Measurements from ENCODE around the gene CHMP1A. TPM values are rescaled to one million over a fixed set of nuclear protein-coding genes. Genes with fewer than 3 reads are reported as not detected.
"Not testable (repeated sequence)": the region's sequence is repeated elsewhere in the genome, so short reads cannot be mapped to it uniquely, and the experiment has no call there.

Gene CHMP1A
- total and polyA plus RNA-seq, 7 experiments from 2014 or later: 54.7 to 99.0 (median 65.8) TPM

DNA sequence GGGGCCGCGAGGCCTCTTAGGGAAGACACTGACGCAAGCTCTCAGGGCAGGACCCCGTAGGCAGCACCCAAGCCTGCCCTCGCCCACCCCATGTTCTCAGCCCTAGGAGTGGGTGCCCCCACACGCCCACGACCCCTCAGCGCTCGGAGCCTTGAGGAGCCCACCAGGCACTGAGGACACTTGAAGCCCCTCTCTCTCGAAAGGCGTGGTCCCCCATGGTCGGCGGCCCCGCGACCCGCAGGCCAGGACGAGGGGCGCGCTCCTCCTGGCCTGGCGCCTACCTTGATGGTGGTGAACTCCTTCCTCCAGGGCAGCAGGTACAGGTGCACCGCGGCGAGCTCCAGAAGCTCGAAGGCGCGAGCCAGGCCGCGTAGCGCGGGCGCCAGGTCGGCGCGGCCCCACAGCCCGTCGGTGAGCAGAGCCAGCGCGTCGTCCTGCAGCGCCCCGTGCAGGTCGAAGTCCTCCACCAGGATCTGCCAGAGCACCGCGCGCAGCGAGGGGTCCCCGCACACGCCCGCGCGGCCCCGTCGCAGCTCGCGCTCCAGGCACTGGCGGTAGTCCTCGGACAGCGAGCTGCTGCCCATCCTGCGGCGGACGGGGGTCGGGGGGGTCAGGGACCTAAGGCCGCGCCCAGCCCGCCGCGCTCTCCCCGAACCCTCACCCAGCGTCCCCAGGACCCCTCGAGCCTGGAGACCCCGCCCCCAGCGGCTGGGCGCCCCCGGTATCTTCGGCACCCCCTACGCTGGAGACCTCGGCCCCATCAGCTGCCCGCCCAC, 43.3 kb upstream of the CHMP1A start:
- H3K27ac Mint-ChIP-seq: peak overlapping the region in 8 of 9 donors; percentile 46 to 89 (median 85)
- DNase-seq (peak; percentile 46 to 60 (median 58)), ATAC-seq (peak; percentile 17)
- intact Hi-C loops (cut with micrococcal nuclease): loop anchor here (1.0 to 10.0 kb wide), 17 partner anchors 15 to 899 kb away; partner anchors contain the start of genes CDK10 (in 2 of the 2), ANKRD11 (in 1 of the 2), CDT1 (in 1 of the 2) and CHMP1A (in 1 of the 2)
- Histone ChIP-seq H3K27me3 (ENCODE audit: control insufficient read depth in 2 of 2, insufficient read depth in 2 of 2, low read length in 2 of 2) (no peaks in the 10 kb centered on the region), H3K27ac (ENCODE audit: low read depth, low read length) (peak overlapping the region; percentile 73), H3K9me3 (ENCODE audit: control insufficient read depth in 2 of 3, low read length in 3 of 3) (no peaks in the 10 kb centered on the region), H3K36me3 (ENCODE audit: control insufficient read depth in 2 of 3, insufficient read depth in 3 of 3, low read length in 3 of 3) (peaks cover 0 to 14% (median 0%) of the 10 kb centered on the region in 3 experiments), H3K4me1 (ENCODE audit: control insufficient read depth in 2 of 2, insufficient read depth in 2 of 2, low read length in 2 of 2) (peaks cover 28% of the 10 kb centered on the region in 2 donors), H3K4me3 (ENCODE audit: low read length) (peak overlapping the region; percentile 41)
- H3K27me3 Mint-ChIP-seq: no peaks in the 10 kb centered on the region
- peak overlapping the region; percentile 66 to 86 (median 76) for H3K4me3 Mint-ChIP-seq
- no peaks in the 10 kb centered on the region for H3K9me3 Mint-ChIP-seq
- CTCF ChIA-PET: interaction anchor here (0.6 to 4.1 kb wide), 23 partner anchors 8 to 375 kb away, joined by 3 to 71 read pairs (median 4); partner anchors contain the start of genes CDK10 and TCF25
- POLR2A ChIA-PET: interaction anchor here (0.6 to 3.5 kb wide), 14 partner anchors 15 to 221 kb away, joined by 3 to 23 read pairs (median 5); partner anchors contain the start of genes CDK10, CHMP1A, SPATA33 and TCF25
- peaks cover under 1 to 30% (median 16%) of the 10 kb centered on the region in 7 donors for H3K4me1 Mint-ChIP-seq
- H3K36me3 Mint-ChIP-seq: peaks cover 0 to 4% (median 0%) of the 10 kb centered on the region in 5 donors

DNA sequence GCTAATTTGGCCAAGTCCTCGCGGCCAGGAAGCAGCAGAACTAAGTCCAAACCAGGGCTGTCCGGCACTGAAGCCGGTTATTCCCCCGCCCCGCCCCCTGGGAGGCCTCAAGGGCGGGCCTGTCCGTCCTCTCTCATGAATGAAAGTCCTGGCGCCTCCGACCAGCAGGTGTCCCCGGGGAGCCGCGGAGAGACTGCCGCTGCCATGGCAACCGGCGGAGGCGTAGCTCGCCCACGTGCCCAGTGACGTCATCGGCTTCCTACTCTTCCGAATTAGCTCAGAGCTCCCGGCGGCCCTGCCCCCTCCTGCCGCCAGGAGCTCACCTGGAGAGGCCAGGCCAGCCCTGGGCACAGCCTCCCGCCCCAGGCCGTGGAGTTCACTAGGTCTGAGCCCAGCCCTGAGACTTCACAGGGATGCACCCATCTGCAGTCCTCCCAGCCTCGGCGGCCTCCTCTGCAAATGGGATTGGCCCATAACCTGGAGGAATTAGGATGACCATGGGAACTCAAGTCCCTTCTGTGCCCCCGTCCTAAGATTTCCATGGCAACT, 42.7 kb upstream of the CHMP1A start:
- intact Hi-C loops (cut with micrococcal nuclease): loop anchor here (1.0 to 10.0 kb wide), 15 partner anchors 14 to 898 kb away; partner anchors contain the start of genes CDK10 (in 2 of the 2), ANKRD11 (in 1 of the 2), CDT1 (in 1 of the 2) and CHMP1A (in 1 of the 2)
- Histone ChIP-seq H3K36me3 (ENCODE audit: control insufficient read depth in 2 of 3, insufficient read depth in 3 of 3, low read length in 3 of 3) (peaks cover 0 to 20% (median 0%) of the 10 kb centered on the region in 3 experiments), H3K9me3 (ENCODE audit: control insufficient read depth in 2 of 3, low read length in 3 of 3) (no peaks in the 10 kb centered on the region), H3K27me3 (ENCODE audit: control insufficient read depth in 2 of 2, insufficient read depth in 2 of 2, low read length in 2 of 2) (no peaks in the 10 kb centered on the region), H3K4me1 (ENCODE audit: control insufficient read depth in 2 of 2, insufficient read depth in 2 of 2, low read length in 2 of 2) (peaks cover 27 to 28% of the 10 kb centered on the region in 2 donors), H3K4me3 (ENCODE audit: low read length) (peak overlapping the region; percentile 41), H3K27ac (ENCODE audit: low read depth, low read length) (peak overlapping the region; percentile 73)
- peak; percentile 88 to 99 (median 92) for DNase-seq
- Mint-ChIP-seq H3K4me3 (peak overlapping the region; percentile 52 to 84 (median 74)), H3K27me3 (no peaks in the 10 kb centered on the region), H3K4me1 (peaks cover 0 to 34% (median 17%) of the 10 kb centered on the region in 7 donors), H3K9me3 (no peaks in the 10 kb centered on the region), H3K36me3 (peaks cover 0 to 4% (median 0%) of the 10 kb centered on the region in 5 donors), H3K27ac (peak overlapping the region in 8 of 9 donors; percentile 46 to 89 (median 80))
- ChIA-PET POLR2A (interaction anchor here (0.6 to 3.5 kb wide), 16 partner anchors 14 to 222 kb away, joined by 3 to 23 read pairs (median 4); partner anchors contain the start of genes CDK10, CHMP1A, SPATA33 and TCF25), CTCF (interaction anchor here (0.6 to 4.1 kb wide), 27 partner anchors 9 to 375 kb away, joined by 3 to 71 read pairs (median 4); partner anchors contain the start of genes CDK10 and TCF25)
- ATAC-seq: peak; percentile 52

DNA sequence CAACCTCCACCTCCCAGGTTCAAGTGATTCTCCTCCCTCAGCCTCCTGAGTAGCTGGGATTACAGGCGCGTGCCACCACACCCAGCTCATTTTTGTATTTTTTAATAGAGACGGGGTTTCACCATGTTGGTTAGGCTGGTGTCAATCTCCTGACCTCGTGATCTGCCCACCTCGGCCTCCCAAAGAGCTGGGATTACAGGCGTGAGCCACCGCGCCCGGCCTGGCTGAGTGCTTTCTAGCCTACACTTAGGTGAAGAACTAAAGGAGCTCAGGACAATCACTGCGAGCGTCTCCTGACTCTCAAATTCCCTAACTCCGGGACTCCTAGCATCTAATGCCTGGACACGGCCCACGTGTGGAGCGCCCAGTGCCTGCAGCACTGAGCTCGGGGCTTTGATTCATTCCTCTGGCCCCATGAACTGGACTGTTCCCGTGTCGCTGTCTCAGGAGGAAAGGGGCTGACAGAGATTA, 42.2 kb upstream of the CHMP1A start:
- not testable (repeated sequence) for DNase-seq; H3K27me3 Mint-ChIP-seq; H3K9me3 ChIP-seq (ENCODE audit: control insufficient read depth in 2 of 3, low read length in 3 of 3); ATAC-seq; H3K27me3 ChIP-seq (ENCODE audit: control insufficient read depth in 2 of 2, insufficient read depth in 2 of 2, low read length in 2 of 2); H3K36me3 Mint-ChIP-seq; H3K4me3 ChIP-seq (ENCODE audit: low read length); H3K9me3 Mint-ChIP-seq
- intact Hi-C loops (cut with micrococcal nuclease): loop anchor here (1.0 to 10.0 kb wide), 15 partner anchors 13 to 897 kb away; partner anchors contain the start of genes CDK10 (in 2 of the 2), ANKRD11 (in 1 of the 2), CDT1 (in 1 of the 2) and CHMP1A (in 1 of the 2)
- H3K4me3 Mint-ChIP-seq: peak overlapping the region in 8 of 10 donors; percentile 52 to 84 (median 74)
- CTCF ChIA-PET: interaction anchor here (0.6 to 4.1 kb wide), 25 partner anchors 9 to 321 kb away, joined by 3 to 71 read pairs (median 4); partner anchors contain the start of genes CDK10 and TCF25
- peak overlapping the region; percentile 73 for H3K27ac ChIP-seq (ENCODE audit: low read depth, low read length)
- peaks cover 27 to 28% of the 10 kb centered on the region in 2 donors for H3K4me1 ChIP-seq (ENCODE audit: control insufficient read depth in 2 of 2, insufficient read depth in 2 of 2, low read length in 2 of 2)
- H3K36me3 ChIP-seq (ENCODE audit: control insufficient read depth in 2 of 3, insufficient read depth in 3 of 3, low read length in 3 of 3): peaks cover 0 to 24% (median 0%) of the 10 kb centered on the region in 3 experiments
- POLR2A ChIA-PET: interaction anchor here (0.6 to 3.5 kb wide), 14 partner anchors 13 to 222 kb away, joined by 3 to 23 read pairs (median 5); partner anchors contain the start of genes CDK10, CHMP1A, SPATA33 and TCF25
- peaks cover 0 to 34% (median 17%) of the 10 kb centered on the region in 7 donors for H3K4me1 Mint-ChIP-seq
- H3K27ac Mint-ChIP-seq: peak overlapping the region in 7 of 9 donors; percentile 76 to 89 (median 84)

DNA sequence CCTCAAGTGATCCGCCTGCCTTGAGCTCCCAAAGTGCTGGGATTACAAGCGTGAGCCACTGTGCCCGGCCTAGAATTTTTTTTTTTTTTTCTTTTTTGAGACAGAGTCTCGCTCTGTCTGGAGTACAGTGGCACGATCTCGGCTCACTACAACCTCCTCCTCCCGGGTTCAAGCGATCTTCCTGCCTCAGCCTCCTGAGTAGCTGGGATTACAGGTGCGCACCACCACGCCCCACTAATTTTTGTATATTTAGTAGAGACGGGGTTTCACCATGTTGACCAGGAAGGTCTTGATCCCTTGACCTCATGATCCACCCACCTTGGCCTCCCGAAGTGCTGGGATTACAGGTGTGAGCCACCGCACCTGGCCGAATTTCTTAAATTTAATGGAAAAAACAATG, 41.2 kb upstream of the CHMP1A start:
- H3K27me3 ChIP-seq (ENCODE audit: control insufficient read depth in 2 of 2, insufficient read depth in 2 of 2, low read length in 2 of 2); H3K27me3 Mint-ChIP-seq; DNase-seq; H3K4me3 ChIP-seq (ENCODE audit: low read length); H3K9me3 ChIP-seq (ENCODE audit: control insufficient read depth in 2 of 3, low read length in 3 of 3); ATAC-seq; H3K9me3 Mint-ChIP-seq; H3K4me3 Mint-ChIP-seq; H3K36me3 Mint-ChIP-seq; H3K27ac ChIP-seq (ENCODE audit: low read depth, low read length); intact Hi-C loops (cut with micrococcal nuclease): not testable (repeated sequence)
- peaks cover 0 to 34% (median 17%) of the 10 kb centered on the region in 7 donors for H3K4me1 Mint-ChIP-seq
- POLR2A ChIA-PET: interaction anchor here (0.8 to 3.5 kb wide), 5 partner anchors 9 to 174 kb away, joined by 4 to 23 read pairs (median 10); partner anchors contain the start of genes CDK10 and TCF25
- H3K27ac Mint-ChIP-seq: peak overlapping the region in 6 of 9 donors; percentile 9 to 89 (median 48)
- CTCF ChIA-PET: interaction anchor here (1.5 to 4.1 kb wide), 3 partner anchors 34 to 163 kb away, joined by 6 to 71 read pairs (median 52); no protein-coding TSS in a partner anchor
- Histone ChIP-seq H3K4me1 (ENCODE audit: control insufficient read depth in 2 of 2, insufficient read depth in 2 of 2, low read length in 2 of 2) (peaks cover 27 to 28% of the 10 kb centered on the region in 2 donors), H3K36me3 (ENCODE audit: control insufficient read depth in 2 of 3, insufficient read depth in 3 of 3, low read length in 3 of 3) (peaks cover 0 to 29% (median 0%) of the 10 kb centered on the region in 3 experiments)

DNA sequence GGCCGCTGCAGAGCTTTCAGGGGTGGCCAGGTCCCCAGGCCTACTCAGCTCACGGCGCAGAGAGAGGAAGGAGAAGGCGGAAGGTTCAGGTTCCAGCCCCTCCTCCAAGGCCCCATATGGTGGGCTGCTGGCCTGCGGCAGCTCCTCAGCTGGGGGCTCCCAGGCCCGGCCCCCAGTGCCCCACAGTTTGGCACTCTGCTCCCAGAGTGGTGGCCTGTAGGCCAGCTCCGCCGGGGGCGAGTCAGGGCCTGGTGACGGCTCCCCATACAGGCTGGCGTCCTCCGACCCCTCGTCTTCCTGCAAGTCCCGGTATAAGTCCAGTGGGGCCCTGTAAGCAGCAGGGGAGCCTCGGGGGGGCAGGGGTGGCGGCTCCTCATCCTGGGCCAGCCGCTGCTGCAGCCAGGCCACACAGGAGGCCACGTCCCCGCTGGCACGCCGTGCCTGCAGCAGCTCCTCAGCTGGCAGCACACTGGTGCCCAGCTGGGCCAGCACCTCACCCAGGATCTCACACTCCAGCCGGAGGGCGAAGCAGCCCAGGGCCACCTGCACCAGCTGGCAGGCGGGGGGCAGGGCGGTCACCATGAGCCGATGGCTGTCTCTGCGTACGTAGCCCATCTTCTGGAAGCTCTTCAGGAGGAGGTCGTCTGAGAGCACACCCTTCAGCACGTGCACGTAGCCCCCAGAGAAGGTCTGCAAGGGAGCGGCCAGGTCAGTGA, 40.3 kb upstream of the CHMP1A start:
- Histone ChIP-seq H3K36me3 (ENCODE audit: control insufficient read depth in 2 of 3, insufficient read depth in 3 of 3, low read length in 3 of 3) (peaks cover 0 to 39% (median 0%) of the 10 kb centered on the region in 3 experiments), H3K4me1 (ENCODE audit: control insufficient read depth in 2 of 2, insufficient read depth in 2 of 2, low read length in 2 of 2) (peaks cover 26 to 28% of the 10 kb centered on the region in 2 donors), H3K4me3 (ENCODE audit: low read length) (no peak overlapping the region), H3K9me3 (ENCODE audit: control insufficient read depth in 2 of 3, low read length in 3 of 3) (no peaks in the 10 kb centered on the region), H3K27me3 (ENCODE audit: control insufficient read depth in 2 of 2, insufficient read depth in 2 of 2, low read length in 2 of 2) (no peaks in the 10 kb centered on the region), H3K27ac (ENCODE audit: low read depth, low read length) (no peak overlapping the region)
- no peaks in the 10 kb centered on the region for H3K27me3 Mint-ChIP-seq
- ChIA-PET POLR2A (interaction anchor here (0.6 to 1.2 kb wide), 3 partner anchors 8 to 175 kb away, joined by 3 to 5 read pairs (median 4); partner anchors contain the start of genes CDK10 and TCF25), CTCF (interaction anchor here (0.7 to 4.1 kb wide), 4 partner anchors 94 to 212 kb away, joined by 3 to 71 read pairs (median 28); no protein-coding TSS in a partner anchor)
- no peak overlapping the region for H3K27ac Mint-ChIP-seq
- no peak overlapping the region for H3K4me3 Mint-ChIP-seq
- intact Hi-C loops (cut with micrococcal nuclease): no loop called here
- H3K4me1 Mint-ChIP-seq: peaks cover 0 to 26% (median 17%) of the 10 kb centered on the region in 7 donors
- DNase-seq: no peak
- ATAC-seq: no peak
- H3K36me3 Mint-ChIP-seq: peaks cover 0 to 6% (median 3%) of the 10 kb centered on the region in 5 donors
- no peaks in the 10 kb centered on the region for H3K9me3 Mint-ChIP-seq
